ENCODE results near the gene CRK.
"Not testable (repeated sequence)": the region's sequence is repeated elsewhere in the genome, so short reads cannot be mapped to it uniquely, and the experiment has no call there.

The CRK gene

GRCh38 chr17:1423456-1424135, 32.4 kb downstream of the CRK start:
- DNase-seq (ENCODE audit: low read depth in 2 of 2): no peak

- no peak for DNase-seq (ENCODE audit: low read depth in 2 of 2)
These were observed 33.1 kb downstream of the CRK start for GRCh38 chr17:1422885-1423284.

GRCh38 chr17:1421470-1421869, 34.6 kb downstream of the CRK start:
- DNase-seq (ENCODE audit: low read depth in 2 of 2): no peak

DNA sequence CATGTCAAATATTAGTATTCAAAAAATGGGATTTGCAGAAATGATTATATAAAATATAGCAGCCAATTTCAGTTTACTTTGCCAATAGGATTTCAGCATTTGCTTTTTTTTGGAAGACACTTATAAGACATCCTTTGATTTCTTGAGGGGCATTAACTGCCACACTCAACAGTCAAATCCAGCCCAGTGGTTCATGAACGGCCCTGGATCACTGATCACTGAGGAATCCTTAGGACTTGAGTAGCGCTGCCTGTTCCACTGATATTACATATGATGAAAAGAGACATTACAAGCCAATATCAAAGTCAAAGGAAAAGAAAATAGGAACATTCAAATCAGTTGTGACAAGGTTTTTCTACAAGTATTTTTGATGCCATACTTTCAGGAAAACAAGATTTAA, 35.1 kb downstream of the CRK start:
- no peak for DNase-seq (ENCODE audit: low read depth in 2 of 2)

GRCh38 chr17:1420163-1420562, 35.9 kb downstream of the CRK start:
- no peak for DNase-seq (ENCODE audit: low read depth in 2 of 2)

DNA sequence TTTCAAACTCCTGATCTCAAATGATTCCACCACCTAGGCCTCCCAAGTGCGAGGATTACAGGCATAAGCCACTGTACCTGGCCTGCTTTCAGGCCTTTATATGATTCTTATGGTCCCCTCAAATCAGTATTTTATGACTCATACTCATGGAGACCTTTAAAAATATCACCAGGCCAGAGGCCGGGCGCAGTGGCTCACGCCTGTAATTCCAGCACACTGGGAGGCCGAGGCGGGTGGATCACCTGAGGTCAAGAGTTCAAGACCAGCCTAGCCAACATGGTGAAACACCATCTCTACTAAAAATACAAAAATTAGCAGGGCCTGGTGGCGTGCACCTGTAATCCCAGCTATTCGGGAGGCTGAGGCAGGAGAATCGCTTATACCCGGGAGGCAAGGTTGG, 37.6 kb downstream of the CRK start:
- not testable (repeated sequence) for DNase-seq (ENCODE audit: low read depth in 2 of 2)

- DNase-seq (ENCODE audit: low read depth in 2 of 2): no peak
These were observed 39.6 kb downstream of the CRK start for GRCh38 chr17:1416414-1416813.

DNA sequence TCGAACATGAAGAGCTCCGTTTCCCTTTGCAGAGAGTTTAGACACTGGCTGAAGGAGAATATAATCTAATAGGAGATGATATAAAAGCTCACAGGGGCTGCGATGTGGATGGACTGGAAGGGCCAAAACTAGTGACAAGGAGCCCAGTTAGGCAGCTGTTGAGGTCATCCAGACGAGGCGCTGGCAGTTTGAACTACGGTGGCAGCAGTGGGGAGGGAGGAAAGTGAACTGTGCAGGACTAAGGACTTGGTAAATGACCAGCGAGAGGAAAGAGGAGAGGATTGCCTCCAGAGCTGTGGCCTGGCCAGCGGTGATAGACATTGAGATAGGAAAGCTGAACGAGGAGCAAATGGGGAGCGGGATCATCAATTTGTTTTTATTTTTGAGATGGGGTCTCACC, 41.4 kb downstream of the CRK start:
- DNase-seq (ENCODE audit: low read depth in 2 of 2): no peak

DNA sequence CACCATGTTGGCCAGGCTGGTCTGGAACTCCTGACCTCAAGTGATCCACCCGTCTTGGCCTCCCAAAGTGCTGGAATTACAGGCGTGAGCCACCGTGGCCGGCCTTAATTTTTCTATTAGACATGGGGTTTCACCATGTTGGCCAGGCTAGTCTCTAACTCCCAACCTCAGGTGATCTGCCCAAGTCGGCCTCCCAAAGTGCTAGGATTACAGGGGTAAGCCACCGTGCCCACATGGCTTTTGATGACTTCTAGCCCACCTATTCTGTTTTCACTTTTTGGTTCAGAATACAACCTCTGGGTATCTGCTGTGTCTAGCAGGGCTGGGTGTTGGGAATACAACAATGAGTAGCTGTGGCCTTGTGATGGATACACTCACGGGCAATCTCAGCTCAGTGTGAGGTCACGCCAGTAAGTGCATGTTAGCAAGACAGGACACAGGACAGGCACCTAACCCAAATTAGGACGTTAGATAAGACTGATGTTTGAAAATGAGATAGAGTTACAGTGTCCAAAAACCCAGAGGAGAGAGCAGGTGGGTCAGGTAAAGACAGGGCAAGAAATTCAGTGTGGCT, 41.9 kb downstream of the CRK start:
- no peak for DNase-seq (ENCODE audit: low read depth in 2 of 2)

DNA sequence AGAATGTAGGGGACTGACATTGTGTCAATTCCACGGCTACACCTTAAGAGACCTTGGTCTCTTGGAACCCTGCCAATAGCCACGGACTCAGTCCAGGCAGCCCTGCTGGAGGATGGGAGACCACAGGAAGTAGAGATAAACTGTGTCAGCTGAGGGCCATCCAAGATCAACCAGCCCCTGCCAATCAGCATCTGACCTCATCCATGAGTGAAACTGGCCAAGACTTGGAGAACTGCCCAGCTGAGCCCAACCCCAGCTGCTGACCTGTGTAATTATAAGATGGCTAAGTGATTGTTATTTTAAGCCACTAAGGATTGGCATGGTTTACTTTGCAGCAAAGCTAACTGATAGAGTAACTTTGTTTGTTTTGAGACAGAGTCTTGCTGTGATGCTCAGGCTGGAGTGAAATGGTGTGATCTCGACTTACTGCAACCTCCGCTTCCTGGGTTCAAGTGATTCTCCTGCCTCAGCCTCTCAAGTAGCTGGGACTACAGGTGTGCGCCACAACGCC, 42.7 kb downstream of the CRK start:
- no peak for DNase-seq (ENCODE audit: low read depth in 2 of 2)

- DNase-seq (ENCODE audit: low read depth in 2 of 2): no peak
These were observed 43.6 kb downstream of the CRK start for GRCh38 chr17:1412185-1413110.

DNA sequence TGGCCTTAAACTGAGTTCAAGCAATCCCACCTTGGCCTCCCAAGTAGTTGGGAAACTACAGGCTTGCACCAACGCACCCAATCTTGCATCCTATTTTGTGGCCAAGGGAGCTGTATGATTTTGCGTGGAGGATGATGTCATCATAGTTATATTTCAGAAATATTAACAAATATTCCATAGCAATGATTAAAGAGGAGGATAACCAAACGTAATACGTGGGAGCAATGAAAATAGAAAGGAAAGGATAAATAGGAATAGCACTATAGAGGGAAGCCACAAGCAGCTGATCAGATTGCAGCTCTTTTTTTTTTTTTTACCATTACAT, 53.8 kb downstream of the CRK start:
- DNase-seq (ENCODE audit: low read depth in 2 of 2): no peak

DNA sequence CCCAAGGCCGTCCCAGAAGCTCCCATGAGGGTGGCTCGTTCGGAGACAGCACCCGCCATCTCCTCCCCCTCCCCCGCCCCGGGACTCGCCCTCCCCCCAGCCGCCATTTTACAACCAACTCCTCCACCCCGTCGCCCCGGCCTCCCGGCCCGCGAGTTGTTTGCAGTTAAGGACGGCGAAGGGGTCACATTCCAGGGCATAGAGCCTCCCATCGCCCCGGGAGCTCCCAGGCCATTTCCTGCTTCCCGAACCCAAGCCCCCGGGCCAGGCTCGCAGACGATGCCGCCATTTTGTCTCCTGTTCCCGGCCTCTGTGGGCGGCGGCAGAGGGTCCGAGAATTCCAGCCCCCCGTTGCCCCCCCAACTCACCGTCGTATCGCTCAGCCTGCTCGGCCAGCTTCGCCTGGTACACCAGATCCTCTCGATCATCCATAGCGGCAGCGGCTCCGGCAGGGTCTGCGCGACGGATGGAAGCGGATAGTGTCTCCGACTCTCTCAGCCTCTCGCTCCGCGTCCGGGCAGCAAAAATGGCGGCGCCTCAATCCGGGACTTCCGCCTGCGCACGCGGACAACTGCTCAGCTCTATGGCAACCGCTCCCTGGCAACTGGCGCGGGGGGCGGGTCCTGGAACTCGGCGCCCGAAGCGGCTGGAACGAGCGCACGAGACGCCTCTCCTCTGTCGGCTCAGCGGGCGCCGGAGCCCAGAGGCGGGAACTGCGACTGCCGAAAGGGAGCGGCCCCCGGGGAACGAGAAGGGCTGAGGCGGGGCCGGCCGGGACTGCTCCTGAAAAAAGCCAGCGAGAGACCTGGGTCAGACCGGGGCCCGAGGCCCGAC, 56.1 kb downstream of the CRK start, which contains the start of gene YWHAE:
TSS of gene YWHAE (minus strand) at position 544 of the 834 bp plus-strand sequence. CDS start at position 432, 112 bp downstream.
- DNase-seq (ENCODE audit: low read depth in 2 of 2): peak; percentile 93 to 96

DNA sequence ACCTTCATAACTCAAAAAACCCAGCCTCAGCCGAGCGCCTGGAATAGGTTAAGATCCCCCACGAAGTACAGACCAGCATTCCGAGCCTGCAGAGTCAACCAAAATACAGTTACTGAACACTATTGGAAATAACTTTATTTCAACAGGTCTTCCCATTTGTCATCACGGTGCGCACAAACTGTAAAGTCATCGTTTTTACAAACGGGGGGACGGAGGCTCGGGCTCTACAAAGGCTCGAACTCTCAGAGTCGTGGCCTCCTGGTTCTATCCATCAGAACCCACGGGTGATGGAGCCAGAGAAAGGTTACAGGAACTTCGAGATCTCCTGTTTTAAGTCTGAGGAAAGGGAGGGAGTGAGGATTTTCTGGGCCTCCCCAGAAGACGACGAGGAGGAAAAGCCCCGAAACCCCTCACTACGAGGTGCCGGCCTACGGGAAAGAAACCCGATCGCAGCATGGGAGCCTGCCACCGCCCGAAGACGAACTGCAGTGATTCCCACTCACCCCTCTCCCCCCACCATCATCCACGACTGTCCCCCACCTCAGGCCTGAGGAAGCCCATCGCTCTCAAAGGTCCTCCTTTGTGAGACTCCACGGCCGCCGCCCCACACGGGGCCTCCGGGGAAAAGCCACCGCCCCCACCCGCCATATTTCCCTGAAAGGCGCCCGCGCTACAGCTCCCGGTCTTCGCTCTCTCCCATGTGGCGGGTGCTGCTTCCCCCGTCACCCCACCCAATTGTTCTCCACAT, 56.9 kb downstream of the CRK start:
- peak in 1 of 2 donors; percentile 19 for DNase-seq (ENCODE audit: low read depth in 2 of 2)

DNA sequence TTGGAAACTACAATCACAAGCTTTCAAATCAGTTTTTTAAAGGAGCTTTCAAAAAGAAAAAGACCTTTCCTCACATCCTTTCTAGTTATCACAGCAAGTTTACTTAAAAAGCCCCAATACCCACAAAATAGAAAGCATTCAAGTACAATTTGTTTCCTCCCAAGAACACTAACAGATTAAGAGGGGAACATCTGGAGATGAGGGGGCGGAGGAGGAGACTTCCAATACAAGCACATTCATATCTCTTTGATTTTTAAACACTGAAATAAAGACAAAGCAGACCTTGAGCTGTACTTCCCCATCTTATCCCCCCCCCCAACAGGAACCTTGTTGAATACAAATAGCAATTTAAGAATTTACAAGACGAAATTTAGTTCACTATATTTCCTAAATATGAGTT, 58.0 kb downstream of the CRK start:
- DNase-seq (ENCODE audit: low read depth in 2 of 2): no peak

GRCh38 chr17:1395876-1396665, 60.0 kb downstream of the CRK start:
- DNase-seq (ENCODE audit: low read depth in 2 of 2): not testable (repeated sequence)

GRCh38 chr17:1391577-1391976, 64.5 kb downstream of the CRK start:
- no peak for DNase-seq (ENCODE audit: low read depth in 2 of 2)

DNA sequence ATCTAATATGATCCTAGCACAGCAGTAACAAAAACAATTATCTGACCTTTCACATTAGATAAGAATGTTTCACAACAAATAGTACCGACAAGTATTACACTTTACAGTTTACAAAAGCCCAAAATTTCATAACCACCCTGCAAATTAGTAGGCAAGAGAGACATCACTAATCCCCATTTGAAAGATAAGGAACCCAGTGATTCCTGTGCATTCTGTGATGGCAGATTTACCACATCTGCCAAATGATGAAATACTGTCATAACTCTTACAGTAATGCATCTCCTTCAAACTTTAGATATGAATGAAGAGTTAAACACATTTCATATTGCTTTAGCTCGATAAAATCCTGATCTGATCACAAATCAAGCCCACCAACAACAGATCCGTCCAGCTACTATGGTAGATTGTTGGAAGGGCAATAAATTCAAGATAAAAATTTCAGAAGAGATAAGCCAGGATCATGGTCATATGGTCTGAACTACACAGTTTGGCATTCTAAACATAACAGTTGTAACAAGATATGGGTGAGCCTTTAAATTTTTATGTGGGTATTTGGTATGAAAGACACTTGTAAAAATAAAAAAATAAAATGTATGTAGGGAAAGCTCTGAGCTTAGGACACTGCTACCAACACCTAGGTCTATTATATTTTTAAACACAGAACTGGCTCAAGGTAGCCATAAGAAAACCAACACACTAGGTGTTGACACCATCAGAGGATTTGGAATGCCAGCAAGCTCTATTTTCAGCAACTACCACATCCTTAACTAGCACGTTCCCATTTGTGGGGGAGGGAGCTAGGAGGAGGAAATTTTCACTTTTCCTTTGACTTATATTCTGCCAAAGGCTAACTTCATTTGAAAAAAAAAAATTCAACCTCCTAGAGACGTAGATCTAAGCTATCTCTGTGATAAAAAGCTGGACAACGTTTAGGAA, 65.3 kb downstream of the CRK start:
- no peak for DNase-seq (ENCODE audit: low read depth in 2 of 2)

All from activated CD8-positive, alpha-beta memory T cell treated with anti-CD3 and anti-CD28 coated beads for 4 hours (primary cell).